ENCODE results near the gene LRRC8E.

DNA sequence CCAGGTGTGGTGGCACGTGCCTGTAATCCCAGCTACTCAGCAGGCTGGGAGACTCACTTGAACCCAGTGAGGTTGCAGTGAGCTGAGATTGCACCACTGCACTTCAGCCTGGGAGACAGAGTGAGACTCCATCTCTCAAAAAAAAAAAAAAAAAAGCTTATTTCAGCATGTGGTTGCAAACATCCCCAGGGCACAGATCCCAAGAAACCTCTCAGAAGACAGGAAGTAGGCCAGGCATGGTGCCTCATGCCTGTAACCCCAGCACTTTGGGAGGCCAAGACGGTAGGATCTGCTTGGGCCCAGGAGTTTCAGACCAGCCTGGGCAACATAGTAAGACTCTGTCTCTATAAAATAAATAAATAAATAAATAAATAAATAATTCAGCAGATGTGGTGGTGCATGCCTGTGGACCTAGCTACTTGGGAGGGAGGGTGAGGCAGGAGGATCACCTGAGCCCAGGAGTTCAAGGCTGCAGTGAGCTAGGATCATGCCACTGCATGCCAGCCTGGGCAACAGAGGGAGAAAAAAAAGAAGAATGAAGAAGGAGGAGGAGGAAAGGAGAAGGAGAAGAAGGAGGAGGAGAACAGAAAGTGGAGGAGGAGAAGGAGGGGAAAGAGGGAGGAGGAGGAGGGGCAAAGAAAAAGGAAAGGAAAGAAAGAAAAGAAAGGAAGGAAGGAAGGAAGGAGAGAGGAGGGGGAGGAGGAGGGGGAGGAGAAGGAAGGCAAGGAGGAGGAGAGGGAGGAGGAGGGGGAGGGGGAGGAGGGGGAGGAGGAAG is 4.3 kb upstream of the LRRC8E start:
- TF ChIP-seq, protein P1, sequence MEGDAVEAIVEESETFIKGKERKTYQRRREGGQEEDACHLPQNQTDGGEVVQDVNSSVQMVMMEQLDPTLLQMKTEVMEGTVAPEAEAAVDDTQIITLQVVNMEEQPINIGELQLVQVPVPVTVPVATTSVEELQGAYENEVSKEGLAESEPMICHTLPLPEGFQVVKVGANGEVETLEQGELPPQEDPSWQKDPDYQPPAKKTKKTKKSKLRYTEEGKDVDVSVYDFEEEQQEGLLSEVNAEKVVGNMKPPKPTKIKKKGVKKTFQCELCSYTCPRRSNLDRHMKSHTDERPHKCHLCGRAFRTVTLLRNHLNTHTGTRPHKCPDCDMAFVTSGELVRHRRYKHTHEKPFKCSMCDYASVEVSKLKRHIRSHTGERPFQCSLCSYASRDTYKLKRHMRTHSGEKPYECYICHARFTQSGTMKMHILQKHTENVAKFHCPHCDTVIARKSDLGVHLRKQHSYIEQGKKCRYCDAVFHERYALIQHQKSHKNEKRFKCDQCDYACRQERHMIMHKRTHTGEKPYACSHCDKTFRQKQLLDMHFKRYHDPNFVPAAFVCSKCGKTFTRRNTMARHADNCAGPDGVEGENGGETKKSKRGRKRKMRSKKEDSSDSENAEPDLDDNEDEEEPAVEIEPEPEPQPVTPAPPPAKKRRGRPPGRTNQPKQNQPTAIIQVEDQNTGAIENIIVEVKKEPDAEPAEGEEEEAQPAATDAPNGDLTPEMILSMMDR (IDR thresholded peaks at IDR 0.05; ENCODE audit: poor library complexity): no peak
- no peak for TF ChIP-seq EZH2phosphoT487 (IDR thresholded peaks at IDR 0.05; ENCODE audit: low read depth, severe bottlenecking, unreplicated experiment)
